HG03521 (cell line): ENCODE measurements around the gene TTLL11.
"Not testable (repeated sequence)": the region's sequence is repeated elsewhere in the genome, so short reads cannot be mapped to it uniquely, and the experiment has no call there.

Source experiments
- ATAC-seq: cut with Tn5 transposase; IDR thresholded peaks from one replicate; pipeline ENCODE4 v1.9.1; 2021; ENCODE audit warnings: mild to moderate bottlenecking, moderate library complexity; ENCODE audit not compliant: unreplicated experiment

Gene TTLL11

DNA sequence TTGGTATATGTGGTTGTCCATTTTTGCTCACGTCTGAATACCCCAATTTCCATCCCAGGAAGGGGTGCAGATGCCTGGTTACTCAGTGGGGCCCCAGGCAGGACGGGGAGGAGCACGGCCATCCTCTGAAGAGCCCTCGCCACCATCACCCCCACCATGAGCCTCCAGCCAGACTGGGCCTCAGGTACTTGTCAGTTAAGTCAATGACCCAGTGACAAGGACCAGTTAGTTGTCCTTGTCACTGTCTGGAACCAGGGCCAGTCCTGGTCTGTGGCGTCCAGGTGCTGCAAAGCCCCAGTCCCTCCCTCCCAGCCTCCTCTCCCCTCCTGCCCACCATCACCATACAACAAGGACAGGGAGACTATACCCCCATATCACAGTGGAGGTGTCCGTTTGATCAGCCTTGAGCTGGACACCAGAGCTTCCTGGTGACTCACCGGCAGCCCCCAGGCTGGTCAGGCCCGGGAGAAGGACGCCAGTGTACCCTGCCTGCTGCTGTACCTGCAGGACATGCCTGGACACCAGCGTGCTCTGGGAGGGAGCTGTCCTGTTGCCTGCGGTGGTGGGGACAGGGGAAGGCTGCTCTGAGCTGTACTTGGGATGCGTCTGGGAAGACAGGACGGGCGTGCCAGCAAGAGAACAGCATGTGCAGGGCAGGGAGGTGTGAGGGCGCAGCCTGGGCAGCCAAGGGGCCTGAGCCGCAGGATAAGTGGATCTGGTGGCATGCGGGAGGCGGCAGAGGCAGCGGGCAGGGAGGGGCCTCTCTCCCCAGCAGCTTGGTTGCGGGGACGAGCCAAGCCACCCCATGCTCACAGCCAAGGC lies 32.6 kb upstream of the TTLL11 start:
- no peak for ATAC-seq

DNA sequence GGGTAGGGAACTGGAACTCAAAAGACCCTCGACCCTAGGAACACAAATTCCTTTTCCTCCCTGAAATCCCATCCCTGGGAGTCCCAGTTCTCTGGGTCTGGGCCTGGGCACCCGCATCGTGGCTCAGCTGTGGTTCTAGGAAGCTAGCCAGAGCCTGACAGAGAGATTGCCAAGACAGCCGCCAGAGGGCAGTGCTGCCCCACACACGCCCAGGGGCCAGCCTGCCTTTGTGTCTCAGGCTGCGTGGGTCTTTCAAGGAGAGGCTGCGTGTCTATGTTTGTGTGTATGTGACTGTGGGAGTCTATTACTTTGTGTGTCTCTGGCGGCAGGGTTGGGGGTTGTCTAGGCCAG lies 32.0 kb upstream of the TTLL11 start:
- ATAC-seq, result no peak

DNA sequence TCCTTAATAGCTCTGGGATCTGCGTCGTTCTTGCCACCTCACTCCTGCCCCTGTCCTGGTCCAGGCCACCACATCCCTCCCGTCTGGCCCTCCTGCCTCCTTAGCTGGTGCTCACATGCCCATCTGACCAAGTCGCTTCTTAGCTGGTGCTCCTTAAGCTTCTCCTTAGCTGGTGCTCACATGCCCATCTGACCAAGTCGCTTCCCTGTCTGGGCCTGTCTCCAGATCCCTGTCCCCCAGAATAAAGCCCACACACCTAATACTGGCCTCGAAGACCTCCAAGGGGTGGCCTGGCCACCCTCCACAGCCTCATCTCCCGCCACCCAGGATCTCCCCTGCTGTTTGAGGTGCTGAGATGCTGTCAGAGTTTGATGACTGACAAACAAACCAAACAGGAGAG lies 31.4 kb upstream of the TTLL11 start:
- ATAC-seq, result no peak

DNA sequence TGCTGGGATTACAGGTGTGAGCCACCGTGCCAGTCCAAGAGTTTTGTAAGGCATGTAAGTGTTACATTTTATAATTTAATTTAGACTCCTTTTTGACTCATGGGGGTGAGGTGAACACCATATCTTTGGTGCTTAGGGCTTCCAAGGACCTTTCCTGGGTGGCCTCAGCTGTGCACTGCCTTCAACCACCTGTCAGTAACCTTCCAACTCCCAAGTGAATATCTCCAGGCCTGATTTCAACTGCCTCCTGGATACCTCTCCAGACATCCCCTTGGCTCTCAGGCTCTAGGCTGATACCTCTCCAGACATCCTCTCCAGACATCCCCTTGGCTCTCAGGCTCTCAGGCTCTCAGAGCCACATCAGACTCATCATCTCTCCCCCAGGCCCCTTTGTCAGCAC lies 30.9 kb upstream of the TTLL11 start:
- no peak for ATAC-seq

DNA sequence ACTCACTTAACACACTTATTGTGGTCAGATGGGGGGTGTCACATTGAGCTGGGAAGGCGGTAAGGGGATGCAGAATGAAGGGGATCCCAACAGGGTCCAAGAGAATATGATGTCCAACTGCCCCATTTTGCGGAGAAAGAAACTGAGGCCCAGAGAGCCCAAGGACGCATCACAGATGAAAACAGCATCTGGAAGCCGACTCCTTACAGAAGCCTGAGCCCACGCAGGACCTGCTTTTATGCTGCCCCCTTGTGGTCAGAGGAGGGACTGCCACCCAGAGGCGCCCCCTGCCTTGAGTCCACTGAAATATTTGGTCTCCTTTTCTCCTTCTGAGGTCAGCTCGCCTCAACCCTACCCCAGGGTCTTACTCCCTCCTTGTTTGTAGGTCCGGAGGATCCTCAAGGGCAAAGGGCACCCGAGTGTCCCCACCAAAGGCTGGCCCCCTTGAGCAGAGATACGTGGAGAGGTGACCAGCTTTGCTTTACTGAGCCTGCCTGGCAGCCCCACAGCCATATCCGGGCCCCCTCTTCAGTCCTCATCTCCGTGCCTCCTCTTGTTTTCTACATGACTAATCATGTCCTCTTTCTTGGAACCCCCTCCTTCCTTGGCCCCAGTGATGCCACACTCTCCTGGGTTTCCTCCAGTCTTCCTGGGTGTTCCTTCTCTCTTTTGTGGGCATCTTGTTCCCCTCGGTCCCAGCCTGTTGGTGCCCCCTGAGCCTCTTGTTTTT lies 30.0 kb upstream of the TTLL11 start:
- ATAC-seq, result no peak

DNA sequence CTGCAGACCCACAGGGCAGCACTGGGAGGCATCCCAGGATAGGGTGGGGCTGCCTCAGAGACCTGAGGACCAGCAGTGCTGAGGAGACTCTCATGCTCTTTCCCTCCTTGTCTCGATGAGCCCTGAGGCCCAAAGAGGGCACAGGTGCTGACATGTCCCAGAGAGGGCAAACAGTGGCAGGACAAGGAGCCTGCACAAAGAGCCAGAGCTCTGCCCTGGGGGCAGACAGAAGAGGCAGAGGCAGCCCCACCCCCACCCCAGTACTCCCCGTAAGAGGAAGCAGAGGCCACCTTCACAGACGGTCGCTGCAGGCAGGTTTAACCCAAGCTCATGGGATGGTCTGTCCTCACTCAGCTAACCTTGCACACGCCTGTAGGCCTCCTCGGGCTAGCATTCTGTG lies 29.4 kb upstream of the TTLL11 start:
- ATAC-seq, result no peak

DNA sequence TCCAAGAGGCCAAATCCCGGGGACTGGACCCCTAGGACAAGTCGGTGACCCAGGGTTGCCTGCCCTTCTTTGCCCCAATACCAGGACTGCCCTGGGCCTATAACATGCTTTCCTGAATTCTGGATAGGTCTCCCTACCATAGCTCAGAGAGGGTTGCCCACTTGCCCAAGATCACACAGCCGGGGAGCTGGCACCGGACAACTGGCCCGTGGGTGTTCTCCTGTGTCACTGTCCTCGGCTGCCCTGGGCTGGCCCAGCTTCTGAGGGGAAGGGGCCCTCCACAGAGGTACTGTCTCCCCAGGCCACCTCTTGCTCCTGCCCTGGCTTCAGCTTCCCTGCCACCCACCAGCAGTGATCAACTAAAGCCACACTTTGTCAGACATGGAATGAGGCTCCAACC lies 28.8 kb upstream of the TTLL11 start:
- no peak for ATAC-seq

DNA sequence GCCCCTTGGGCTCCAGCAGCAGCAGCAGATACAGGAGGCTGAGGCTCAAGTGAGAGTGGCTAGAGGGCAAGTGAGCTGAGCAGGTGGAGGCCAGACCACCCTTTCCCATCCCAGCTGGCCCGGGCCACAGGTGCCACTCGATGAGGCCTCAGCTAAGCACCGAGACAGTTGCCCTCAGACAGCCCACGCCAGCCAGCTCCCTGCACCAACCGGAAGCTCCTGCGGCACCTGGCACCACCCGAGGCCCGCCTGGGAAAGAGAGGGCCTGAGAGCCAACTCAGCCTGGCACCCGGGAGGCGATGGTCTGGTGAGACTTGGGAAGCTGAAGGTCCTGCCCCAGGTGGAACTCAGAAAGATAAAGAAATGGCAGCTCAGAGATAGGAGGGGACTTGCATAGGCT lies 28.3 kb upstream of the TTLL11 start:
- ATAC-seq, result no peak

DNA sequence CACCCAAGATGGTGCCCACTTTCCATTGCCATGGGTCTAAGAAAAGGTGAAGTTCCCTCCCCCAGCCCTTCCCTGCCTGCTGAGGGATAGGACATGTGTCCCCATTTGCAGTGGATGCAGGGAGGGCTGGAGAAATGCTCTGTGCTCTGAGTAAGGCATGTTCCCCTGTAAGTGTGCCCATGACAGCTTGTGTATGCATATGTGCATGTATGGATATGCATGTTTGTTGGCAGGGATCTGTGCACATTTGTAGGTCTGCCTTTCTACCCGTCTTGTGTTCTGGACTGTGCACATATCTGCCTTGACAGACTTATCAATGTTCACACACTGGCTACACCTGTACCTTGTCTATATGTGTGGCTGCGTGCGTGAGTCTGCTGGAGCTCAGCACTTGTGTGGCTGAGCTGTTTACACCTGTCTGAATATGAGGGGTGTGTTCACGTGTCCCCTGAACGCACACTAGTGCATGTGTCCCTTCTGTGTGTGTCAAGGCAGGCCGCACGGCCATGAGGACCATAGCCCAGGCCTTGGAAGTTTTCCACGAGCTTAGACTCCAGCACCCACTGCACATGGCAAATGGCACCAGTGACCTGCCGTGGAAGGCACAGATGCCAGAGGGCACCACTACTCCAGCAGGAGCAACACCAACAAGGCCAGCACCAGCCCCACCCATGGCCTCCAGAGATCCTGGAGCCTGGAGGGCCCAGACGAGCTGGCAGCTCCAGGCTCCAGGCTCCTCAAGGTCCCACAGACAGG lies 27.4 kb upstream of the TTLL11 start:
- ATAC-seq, result no peak

DNA sequence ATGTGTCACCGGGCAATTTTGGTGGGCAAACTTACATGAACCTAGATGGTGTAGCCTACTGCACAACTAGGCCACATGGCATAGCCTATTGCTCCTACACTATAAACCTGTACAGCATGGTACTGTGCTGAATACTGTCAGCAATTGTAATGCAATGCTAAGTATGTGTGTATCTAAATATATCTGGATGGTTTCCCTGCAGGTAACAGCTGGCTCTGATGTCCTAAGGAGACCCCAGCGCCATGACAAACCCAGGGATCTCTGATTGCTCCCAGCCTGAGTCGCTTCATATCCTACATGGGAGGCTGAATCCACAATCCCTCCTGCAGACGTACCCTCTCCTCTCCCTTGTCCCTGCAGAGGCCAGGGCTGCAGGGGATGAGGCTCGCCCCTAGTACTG lies 26.6 kb upstream of the TTLL11 start:
- no peak for ATAC-seq

DNA sequence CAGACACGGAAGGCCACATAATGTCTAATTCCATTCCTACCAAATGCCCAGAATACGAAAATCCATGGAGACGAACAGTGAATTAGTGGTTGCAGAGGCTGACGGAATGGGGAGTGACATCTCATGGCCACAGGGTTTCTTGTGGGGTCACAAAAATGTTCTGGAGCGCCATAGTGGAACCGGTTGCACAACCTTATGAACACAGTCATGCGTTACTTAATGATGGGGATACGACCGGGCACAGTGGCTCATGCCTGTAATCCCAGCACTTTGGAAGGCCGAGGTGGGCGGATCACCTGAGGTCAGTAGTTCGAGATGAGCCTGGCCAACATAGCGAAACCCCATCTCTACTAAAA lies 26.0 kb upstream of the TTLL11 start:
- ATAC-seq, result no peak

DNA sequence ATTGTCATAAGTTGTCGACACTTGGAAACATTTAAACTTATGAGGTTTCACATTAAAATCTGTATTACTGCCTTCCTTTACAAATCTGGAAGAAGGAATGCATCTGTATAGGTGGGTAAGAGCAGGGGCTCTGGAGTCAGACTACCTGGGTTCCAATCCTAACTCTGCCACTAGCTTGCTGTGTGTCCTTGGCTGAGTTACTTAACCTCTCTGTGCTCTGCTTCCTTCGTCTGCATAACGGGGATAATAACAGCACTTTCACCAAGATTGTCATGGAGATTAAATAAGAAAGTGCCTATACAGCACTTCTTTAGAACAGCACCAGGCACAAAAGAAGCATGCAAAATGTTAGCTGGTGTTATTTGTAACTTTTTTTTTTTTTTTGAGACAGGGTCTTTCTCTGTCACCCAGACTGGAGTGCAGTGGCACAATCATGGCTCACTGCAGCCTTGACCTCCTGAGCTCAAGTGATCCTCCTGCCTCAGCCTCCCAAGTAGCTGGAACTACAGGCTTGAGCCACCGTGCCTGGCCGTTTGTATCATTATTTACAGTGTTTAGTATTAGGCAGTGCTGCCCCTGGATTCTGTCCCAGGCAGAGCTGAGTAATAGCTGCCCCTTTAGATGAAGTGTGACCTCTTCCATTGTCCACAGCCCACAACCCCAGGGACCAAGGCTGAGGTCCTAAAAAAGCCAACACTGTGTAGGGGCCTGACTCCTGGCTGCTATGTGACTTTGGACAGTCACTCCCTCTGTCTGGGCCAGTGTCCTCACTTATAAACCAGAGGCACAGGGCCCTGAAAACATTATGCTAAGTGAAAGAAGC lies 25.4 kb upstream of the TTLL11 start:
- no peak for ATAC-seq

DNA sequence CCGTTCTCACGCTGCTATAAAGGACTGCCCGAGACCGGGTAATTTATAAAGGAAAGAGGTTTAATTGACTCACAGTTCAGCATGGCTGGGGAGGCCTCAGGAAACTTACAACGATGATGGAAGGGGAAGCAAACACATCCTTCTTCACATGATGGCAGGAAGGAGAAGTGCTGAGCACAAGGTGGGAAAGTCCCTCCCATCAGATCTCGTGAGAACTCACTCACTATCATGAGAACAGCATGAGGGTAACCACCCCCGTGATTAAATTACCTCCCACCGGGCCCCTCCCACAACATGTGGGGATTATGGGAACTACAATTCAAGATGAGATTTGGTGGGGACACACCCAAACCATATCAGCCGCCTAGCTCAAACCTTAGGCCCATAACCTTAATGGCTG lies 24.1 kb upstream of the TTLL11 start:
- not testable (repeated sequence) for ATAC-seq

DNA sequence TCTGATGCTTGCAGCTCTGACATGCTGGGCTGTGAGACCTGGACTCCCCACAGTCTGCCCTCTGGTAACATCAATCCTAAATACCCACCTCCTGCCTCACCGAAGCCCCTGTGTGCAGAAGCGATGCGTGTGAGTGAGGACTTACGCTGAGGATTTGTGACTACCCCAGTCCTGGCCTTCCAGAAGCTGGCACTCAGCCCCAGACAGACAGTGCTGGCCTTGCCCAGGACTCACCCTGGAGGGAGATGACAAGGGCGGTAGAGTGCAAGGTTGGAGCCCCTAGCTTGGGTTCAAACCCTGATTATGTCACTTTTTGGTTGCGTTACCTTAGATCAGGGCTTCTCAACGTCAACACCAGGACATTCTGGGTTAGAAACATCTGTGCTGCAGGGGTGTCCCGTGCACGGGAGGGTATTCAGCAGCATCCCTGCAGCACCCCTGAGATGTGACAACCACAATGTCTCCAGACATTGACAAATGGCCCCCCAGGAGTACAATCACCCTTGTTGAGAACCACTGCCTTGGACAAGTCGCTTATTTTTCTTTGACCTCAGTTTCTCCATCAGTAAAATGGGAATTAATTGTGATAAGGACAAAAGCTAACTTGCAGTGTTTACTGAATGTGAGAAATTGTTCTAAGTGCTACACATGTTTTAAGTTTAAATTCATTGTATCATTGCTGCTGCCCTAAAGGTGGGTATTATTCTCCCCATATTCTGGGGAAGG lies 23.5 kb upstream of the TTLL11 start:
- no peak for ATAC-seq

DNA sequence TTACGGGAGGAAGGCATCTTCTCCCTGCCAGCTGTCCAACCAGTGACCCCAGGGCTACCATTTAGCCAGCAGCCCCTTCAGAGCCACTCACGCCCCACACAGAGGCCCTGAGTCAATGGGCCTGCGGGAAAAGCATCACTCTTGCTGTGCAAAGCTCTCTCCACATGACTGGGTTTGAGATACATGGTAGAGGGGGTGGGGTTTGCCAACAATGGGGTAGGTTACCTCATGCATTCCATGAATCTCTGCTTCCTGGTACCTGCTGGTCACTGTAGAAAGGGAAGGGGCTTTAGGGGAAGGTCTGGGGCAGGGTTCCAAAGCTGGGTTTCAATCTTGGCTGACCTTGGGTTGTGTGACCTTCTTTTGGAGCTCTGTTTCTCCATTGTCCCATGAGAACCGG lies 22.9 kb upstream of the TTLL11 start:
- ATAC-seq, result no peak

DNA sequence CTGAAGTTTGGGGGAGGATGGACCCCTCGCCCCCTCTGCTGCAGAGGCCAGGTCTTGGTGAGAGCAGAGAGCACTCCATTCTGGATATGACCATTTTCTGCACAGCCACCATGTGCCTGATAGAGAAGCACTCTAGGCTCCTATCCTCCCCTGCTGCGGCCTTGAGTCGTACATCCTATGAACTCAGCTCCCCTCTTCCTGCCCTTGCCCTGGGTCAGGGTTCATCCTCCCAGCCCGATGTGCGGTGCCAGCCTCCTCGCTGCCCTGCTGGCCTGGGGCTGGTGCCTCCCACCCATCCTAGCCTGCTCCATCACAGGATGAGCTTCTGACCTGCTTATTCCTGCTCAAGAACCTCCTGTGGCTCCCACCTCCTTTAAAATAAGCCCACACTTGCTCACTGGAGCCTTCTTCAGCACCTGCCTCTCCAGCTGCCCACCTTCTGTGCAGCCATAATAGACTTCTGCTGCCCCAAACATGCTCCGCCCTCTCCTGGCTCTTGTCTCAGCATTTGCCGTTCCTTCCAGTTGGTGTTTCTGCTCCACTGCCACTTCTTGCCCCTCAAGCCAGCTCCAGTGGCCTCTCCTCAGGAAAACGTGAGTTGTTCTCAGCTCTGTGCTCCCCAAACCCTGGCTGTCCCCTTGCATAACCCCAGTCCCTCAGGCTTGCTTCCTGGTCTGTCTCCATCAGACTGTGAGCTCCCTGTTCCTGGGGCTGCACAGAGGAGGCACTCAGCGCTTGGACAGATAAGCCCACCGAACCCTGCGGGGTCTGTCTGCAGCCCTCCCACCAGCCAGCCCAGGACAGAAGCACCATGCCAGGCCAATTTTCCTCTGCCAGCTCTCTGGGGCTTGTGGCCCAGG lies 22.3 kb upstream of the TTLL11 start:
- no peak for ATAC-seq

DNA sequence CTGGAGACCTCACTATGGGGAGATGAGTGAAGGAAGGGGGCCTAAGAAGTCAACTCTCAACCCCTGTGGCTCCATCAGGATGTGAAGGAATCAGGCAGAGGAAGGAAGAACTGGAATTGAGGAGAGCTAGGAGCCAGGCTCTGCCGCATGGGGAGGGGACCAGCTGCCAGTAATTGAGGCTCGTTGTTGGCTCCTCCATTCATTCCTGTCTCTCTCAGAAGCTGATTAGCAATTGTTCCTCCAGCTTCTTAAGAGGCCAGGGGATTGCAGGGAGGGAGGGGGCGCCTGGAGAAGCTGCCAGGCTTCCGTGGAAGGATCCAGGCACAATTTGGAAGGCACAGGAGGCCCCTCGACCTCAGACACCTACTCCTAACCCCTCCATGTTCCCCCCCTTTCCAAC lies 20.5 kb upstream of the TTLL11 start:
- no peak for ATAC-seq

DNA sequence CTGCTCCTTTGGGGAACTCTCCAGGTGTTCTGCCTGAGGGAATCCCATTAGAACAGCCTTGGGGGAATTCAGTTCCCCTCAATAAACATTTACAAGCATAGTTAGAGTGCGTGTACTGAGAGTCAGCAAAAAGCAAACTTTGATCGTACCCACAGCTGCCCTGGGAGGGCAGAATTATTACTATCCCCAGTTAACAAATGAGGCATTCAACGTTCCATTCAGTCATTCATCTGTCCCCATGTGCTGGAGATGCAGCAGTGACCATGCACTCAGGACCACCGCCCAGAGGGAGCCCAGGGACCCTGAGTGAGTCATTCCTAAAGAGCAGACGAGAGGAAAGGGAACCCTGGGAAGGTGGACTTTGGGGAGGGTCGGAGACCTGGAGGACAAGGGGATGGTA lies 19.1 kb upstream of the TTLL11 start:
- ATAC-seq, result no peak

DNA sequence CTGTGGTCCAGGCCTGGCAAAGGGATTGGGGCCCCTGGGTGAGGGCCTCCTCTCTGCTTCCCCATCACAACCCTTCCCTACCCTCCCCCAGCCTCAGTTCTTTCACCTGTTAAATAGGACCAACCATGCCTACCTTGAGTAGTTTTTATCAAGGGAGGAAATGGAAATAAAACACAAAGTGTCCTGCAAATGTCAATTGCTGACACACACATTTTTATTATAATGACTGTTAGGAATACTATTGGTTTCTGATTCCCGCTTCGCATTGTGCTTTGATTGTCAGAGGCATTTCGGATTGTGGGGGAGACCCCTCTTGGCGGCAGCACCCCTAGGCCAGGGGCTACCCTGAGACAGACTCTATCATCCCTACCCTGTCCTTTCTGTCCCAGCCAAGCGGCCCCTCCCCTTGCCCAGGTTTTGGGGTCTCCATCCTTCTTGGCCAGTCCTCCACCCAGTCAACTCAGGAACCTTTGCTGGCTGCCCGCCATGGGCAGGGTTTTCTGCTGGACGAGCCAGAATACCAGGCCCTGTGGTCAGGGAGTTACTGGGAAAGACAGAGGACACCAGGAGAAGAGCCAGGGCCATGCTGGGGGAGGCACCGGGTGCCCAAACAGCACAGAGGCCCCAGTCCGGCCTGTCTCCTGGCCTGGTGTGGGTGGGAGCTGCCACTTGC lies 18.4 kb upstream of the TTLL11 start:
- no peak for ATAC-seq
